Measurements from ENCODE around the gene P2RX1.

Gene P2RX1

GRCh38 chr17:3893003-3893719, 23.1 kb downstream of the P2RX1 start, which contains the start of gene CAMKK1:
CAMKK1 (minus strand) TSS chr17:3893053; CDS start chr17:3885687, 7,366 bp downstream.
- peak within 1 kb of the TSS; percentile 82 for H3K23ac ChIP-seq (ENCODE audit: low read depth, low read length, poor library complexity)
- peak within 1 kb of the TSS; percentile 99 for H2BK15ac ChIP-seq (ENCODE audit: low read length)
- no peak within 1 kb of the TSS for H4K91ac ChIP-seq (ENCODE audit: low read depth, low read length, poor library complexity)
- H3K4ac ChIP-seq (ENCODE audit: low read length): no peak within 1 kb of the TSS
- peak within 1 kb of the TSS; percentile 66 for H2BK120ac ChIP-seq (ENCODE audit: low read depth, low read length)
- peak within 1 kb of the TSS; percentile 72 for H4K8ac ChIP-seq (ENCODE audit: low read depth, low read length)
- peak within 1 kb of the TSS; percentile 92 for H3K9ac ChIP-seq (ENCODE audit: low read depth, low read length, poor library complexity)
- peak within 1 kb of the TSS; percentile 59 for H3K27ac ChIP-seq (replicated peaks; ENCODE audit: low read length)
- H2AFZ ChIP-seq (ENCODE audit: low read length): peak within 1 kb of the TSS; percentile 99
- peaks cover 0 to 45% (median 3%) of the 10 kb centered on the region in 3 experiments for H3K27me3 ChIP-seq (ENCODE audit: control insufficient read depth in 3 of 3, insufficient read depth in 3 of 3, low read depth in 1 of 3, low read length in 3 of 3)
- H2BK5ac ChIP-seq (ENCODE audit: low read length): peak within 1 kb of the TSS; percentile 43
- peak within 1 kb of the TSS; percentile 25 for H2AK5ac ChIP-seq (ENCODE audit: low read depth, low read length)
- H3K36me3 ChIP-seq (replicated peaks in 1 of 2; ENCODE audit: control insufficient read depth in 2 of 2, insufficient read depth in 2 of 2, low read length in 2 of 2): no peaks in the 10 kb centered on the region
- peak within 1 kb of the TSS; percentile 98 for H3K18ac ChIP-seq (ENCODE audit: low read length)
- peak; percentile 88 for DNase-seq (ENCODE audit: low spot score)
- no peaks in the 10 kb centered on the region for H3K79me1 ChIP-seq (ENCODE audit: low read depth, low read length)
- H3K4me3 ChIP-seq (ENCODE audit: low read length in 2 of 2): peak within 1 kb of the TSS; percentile 60 to 89
- peaks cover 16 to 23% of the 10 kb centered on the region in 2 donors for H3K4me1 ChIP-seq (ENCODE audit: control insufficient read depth in 2 of 2, insufficient read depth in 1 of 2, low read depth in 1 of 2, low read length in 2 of 2)
- peak within 1 kb of the TSS; percentile 87 for H2BK12ac ChIP-seq (ENCODE audit: low read length)
- no CpG with 5 or more reads among the region's 75 CpGs for WGBS, 2 donors (ENCODE audit: extremely low coverage in 2 of 2, insufficient read length in 2 of 2, insufficient replicate concordance in 1 of 2)
- H3K4me2 ChIP-seq (ENCODE audit: insufficient read depth, low read length, poor library complexity, severe bottlenecking): peak within 1 kb of the TSS; percentile 98
- H3K14ac ChIP-seq (ENCODE audit: low read length): peak within 1 kb of the TSS; percentile 49
- no peaks in the 10 kb centered on the region for H3K9me3 ChIP-seq (replicated peaks in 1 of 2; ENCODE audit: control insufficient read depth in 2 of 2, insufficient read depth in 1 of 2, low read depth in 1 of 2, low read length in 2 of 2)

GRCh38 chr17:3892095-3892998, 23.9 kb downstream of the P2RX1 start:
- H3K4me2 ChIP-seq (ENCODE audit: insufficient read depth, low read length, poor library complexity, severe bottlenecking): peak overlapping the region; percentile 98
- H2AK5ac ChIP-seq (ENCODE audit: low read depth, low read length): peak overlapping the region; percentile 7
- DNase-seq (ENCODE audit: low spot score): peak; percentile 57
- peaks cover under 1% of the 10 kb centered on the region for H3K79me1 ChIP-seq (ENCODE audit: low read depth, low read length)
- H3K27me3 ChIP-seq (ENCODE audit: control insufficient read depth in 3 of 3, insufficient read depth in 3 of 3, low read depth in 1 of 3, low read length in 3 of 3): peaks cover 0 to 48% (median 3%) of the 10 kb centered on the region in 3 experiments
- peak overlapping the region; percentile 52 to 89 for H3K4me3 ChIP-seq (ENCODE audit: low read length in 2 of 2)
- WGBS, 2 donors (ENCODE audit: extremely low coverage in 2 of 2, insufficient read length in 2 of 2, insufficient replicate concordance in 1 of 2): no CpG with 5 or more reads among the region's 96 CpGs
- no peak overlapping the region for H4K91ac ChIP-seq (ENCODE audit: low read depth, low read length, poor library complexity)
- peak overlapping the region; percentile 97 for H3K18ac ChIP-seq (ENCODE audit: low read length)
- H3K9me3 ChIP-seq (replicated peaks in 1 of 2; ENCODE audit: control insufficient read depth in 2 of 2, insufficient read depth in 1 of 2, low read depth in 1 of 2, low read length in 2 of 2): no peaks in the 10 kb centered on the region
- peak overlapping the region; percentile 93 for H2AFZ ChIP-seq (ENCODE audit: low read length)
- no peaks in the 10 kb centered on the region for H3K36me3 ChIP-seq (replicated peaks in 1 of 2; ENCODE audit: control insufficient read depth in 2 of 2, insufficient read depth in 2 of 2, low read length in 2 of 2)
- H3K4me1 ChIP-seq (ENCODE audit: control insufficient read depth in 2 of 2, insufficient read depth in 1 of 2, low read depth in 1 of 2, low read length in 2 of 2): peaks cover 12 to 23% of the 10 kb centered on the region in 2 donors
- H3K23ac ChIP-seq (ENCODE audit: low read depth, low read length, poor library complexity): peak overlapping the region; percentile 78
- H2BK15ac ChIP-seq (ENCODE audit: low read length): no peak overlapping the region
- no peak overlapping the region for H2BK120ac ChIP-seq (ENCODE audit: low read depth, low read length)
- no peak overlapping the region for H4K8ac ChIP-seq (ENCODE audit: low read depth, low read length)
- no peak overlapping the region for H3K4ac ChIP-seq (ENCODE audit: low read length)
- peak overlapping the region; percentile 49 for H3K14ac ChIP-seq (ENCODE audit: low read length)
- no peak overlapping the region for H3K27ac ChIP-seq (replicated peaks; ENCODE audit: low read length)
- peak overlapping the region; percentile 14 for H2BK12ac ChIP-seq (ENCODE audit: low read length)
- peak overlapping the region; percentile 43 for H2BK5ac ChIP-seq (ENCODE audit: low read length)
- peak overlapping the region; percentile 92 for H3K9ac ChIP-seq (ENCODE audit: low read depth, low read length, poor library complexity)

- H2BK15ac ChIP-seq (ENCODE audit: low read length): no peak overlapping the region
- H2BK5ac ChIP-seq (ENCODE audit: low read length): peak overlapping the region; percentile 43
- H3K14ac ChIP-seq (ENCODE audit: low read length): peak overlapping the region; percentile 49
- H3K9ac ChIP-seq (ENCODE audit: low read depth, low read length, poor library complexity): peak overlapping the region; percentile 92
- H2AK5ac ChIP-seq (ENCODE audit: low read depth, low read length): no peak overlapping the region
- H3K9me3 ChIP-seq (replicated peaks in 1 of 2; ENCODE audit: control insufficient read depth in 2 of 2, insufficient read depth in 1 of 2, low read depth in 1 of 2, low read length in 2 of 2): no peaks in the 10 kb centered on the region
- no peak overlapping the region for H3K27ac ChIP-seq (replicated peaks; ENCODE audit: low read length)
- peak overlapping the region; percentile 82 for H3K18ac ChIP-seq (ENCODE audit: low read length)
- peaks cover 0 to 54% (median 3%) of the 10 kb centered on the region in 3 experiments for H3K27me3 ChIP-seq (ENCODE audit: control insufficient read depth in 3 of 3, insufficient read depth in 3 of 3, low read depth in 1 of 3, low read length in 3 of 3)
- H3K4me3 ChIP-seq (ENCODE audit: low read length in 2 of 2): peak overlapping the region; percentile 52 to 89
- H3K23ac ChIP-seq (ENCODE audit: low read depth, low read length, poor library complexity): peak overlapping the region; percentile 78
- no peak overlapping the region for H2BK120ac ChIP-seq (ENCODE audit: low read depth, low read length)
- no peak for DNase-seq (ENCODE audit: low spot score)
- peak overlapping the region; percentile 93 for H2AFZ ChIP-seq (ENCODE audit: low read length)
- no peak overlapping the region for H4K91ac ChIP-seq (ENCODE audit: low read depth, low read length, poor library complexity)
- H3K4ac ChIP-seq (ENCODE audit: low read length): no peak overlapping the region
- peaks cover 2% of the 10 kb centered on the region for H3K79me1 ChIP-seq (ENCODE audit: low read depth, low read length)
- H2BK12ac ChIP-seq (ENCODE audit: low read length): no peak overlapping the region
- WGBS, 2 donors (ENCODE audit: extremely low coverage in 2 of 2, insufficient read length in 2 of 2, insufficient replicate concordance in 1 of 2): no CpG with 5 or more reads among the region's 12 CpGs
- peaks cover 12 to 22% of the 10 kb centered on the region in 2 donors for H3K4me1 ChIP-seq (ENCODE audit: control insufficient read depth in 2 of 2, insufficient read depth in 1 of 2, low read depth in 1 of 2, low read length in 2 of 2)
- H3K4me2 ChIP-seq (ENCODE audit: insufficient read depth, low read length, poor library complexity, severe bottlenecking): peak overlapping the region; percentile 98
- no peak overlapping the region for H4K8ac ChIP-seq (ENCODE audit: low read depth, low read length)
- no peaks in the 10 kb centered on the region for H3K36me3 ChIP-seq (replicated peaks in 1 of 2; ENCODE audit: control insufficient read depth in 2 of 2, insufficient read depth in 2 of 2, low read length in 2 of 2)
Observed at GRCh38 chr17:3891626-3892094, 24.6 kb downstream of the P2RX1 start.

Measured in neuronal stem cell (in vitro differentiated cells).